ENCODE measurements around the gene ETS1. TPM values are rescaled to one million over a fixed set of nuclear protein-coding genes. Genes with fewer than 3 reads are reported as not detected.

Gene ETS1
- total RNA-seq, 2 donors from 2014 or later: 19.3 to 37.6 TPM

GRCh38 chr11:128620309-128621100 is 33.1 kb upstream of the ETS1 start:
- no peak overlapping the region for H3K9ac ChIP-seq (ENCODE audit: low read depth in 2 of 2, low read length in 2 of 2)
- TF ChIP-seq CTCF (IDR thresholded peaks at IDR 0.05): no peak
- H3K4me3 ChIP-seq: no peak overlapping the region
- no peak overlapping the region for H3K27ac ChIP-seq
- intact Hi-C loops (cut with DNase I): loop anchor here (10.0 kb wide), 1 partner anchor 136 kb away; no protein-coding TSS in a partner anchor
- no peaks in the 10 kb centered on the region for H3K9me3 ChIP-seq
- DNase-seq: no peak
- no peaks in the 10 kb centered on the region for H3K27me3 ChIP-seq
- no peaks in the 10 kb centered on the region for H3K4me1 ChIP-seq
- H3K36me3 ChIP-seq: no peaks in the 10 kb centered on the region

GRCh38 chr11:128619540-128620308 is 32.4 kb upstream of the ETS1 start:
- Histone ChIP-seq H3K9ac (ENCODE audit: low read depth in 2 of 2, low read length in 2 of 2) (no peak overlapping the region), H3K36me3 (no peaks in the 10 kb centered on the region), H3K9me3 (no peaks in the 10 kb centered on the region), H3K4me1 (no peaks in the 10 kb centered on the region), H3K27me3 (no peaks in the 10 kb centered on the region), H3K27ac (no peak overlapping the region), H3K4me3 (no peak overlapping the region)
- intact Hi-C loops (cut with DNase I): loop anchor here (10.0 kb wide), 1 partner anchor 135 kb away; no protein-coding TSS in a partner anchor
- no peak for TF ChIP-seq CTCF (IDR thresholded peaks at IDR 0.05)
- DNase-seq: no peak

- H3K9ac ChIP-seq (ENCODE audit: low read depth in 2 of 2, low read length in 2 of 2): no peak overlapping the region
- intact Hi-C loops (cut with DNase I): no loop called here
- no peaks in the 10 kb centered on the region for H3K9me3 ChIP-seq
- no peaks in the 10 kb centered on the region for H3K4me1 ChIP-seq
- no peak for TF ChIP-seq CTCF (IDR thresholded peaks at IDR 0.05)
- H3K27me3 ChIP-seq: no peaks in the 10 kb centered on the region
- no peaks in the 10 kb centered on the region for H3K36me3 ChIP-seq
- H3K4me3 ChIP-seq: no peak overlapping the region
- no peak for DNase-seq
- H3K27ac ChIP-seq: no peak overlapping the region
Observed at GRCh38 chr11:128619007-128619406, 31.6 kb upstream of the ETS1 start.

- no peak for DNase-seq
- no peak overlapping the region for H3K9ac ChIP-seq (ENCODE audit: low read depth in 2 of 2, low read length in 2 of 2)
- no peak overlapping the region for H3K4me3 ChIP-seq
- H3K36me3 ChIP-seq: no peaks in the 10 kb centered on the region
- no peaks in the 10 kb centered on the region for H3K4me1 ChIP-seq
- H3K27ac ChIP-seq: no peak overlapping the region
- intact Hi-C loops (cut with DNase I): no loop called here
- no peaks in the 10 kb centered on the region for H3K27me3 ChIP-seq
- TF ChIP-seq CTCF (IDR thresholded peaks at IDR 0.05): no peak
- no peaks in the 10 kb centered on the region for H3K9me3 ChIP-seq
Observed at GRCh38 chr11:128618603-128619002, 31.2 kb upstream of the ETS1 start.

- H3K9me3 ChIP-seq: no peaks in the 10 kb centered on the region
- no peaks in the 10 kb centered on the region for H3K36me3 ChIP-seq
- no peak for TF ChIP-seq CTCF (IDR thresholded peaks at IDR 0.05)
- intact Hi-C loops (cut with DNase I): no loop called here
- H3K9ac ChIP-seq (ENCODE audit: low read depth in 2 of 2, low read length in 2 of 2): no peak overlapping the region
- no peaks in the 10 kb centered on the region for H3K27me3 ChIP-seq
- no peak for DNase-seq
- H3K4me1 ChIP-seq: no peaks in the 10 kb centered on the region
- no peak overlapping the region for H3K4me3 ChIP-seq
- no peak overlapping the region for H3K27ac ChIP-seq
Observed at GRCh38 chr11:128616161-128616560, 28.8 kb upstream of the ETS1 start.

All from colonic mucosa (tissue), 4 donors.